Neural progenitor cell (in vitro differentiated cells): ENCODE data around the gene BTAF1. TPM values are rescaled to one million over a fixed set of nuclear protein-coding genes. Genes with fewer than 3 reads are reported as not detected.
"Not testable (repeated sequence)": the region's sequence is repeated elsewhere in the genome, so short reads cannot be mapped to it uniquely, and the experiment has no call there.

Source experiments
- DNase-seq: peaks from one replicate; pipeline ENCODE4 v3.0.0-alpha.2; 2016; ENCODE audit warnings: low spot score
- H2AFZ ChIP-seq: fragments of 200-600 bp; sonication (generic); replicated peaks from 2 replicates; pipeline ENCODE4 v1.6.1; 2016; ENCODE audit warnings: antibody characterized with exemption
- H3F3A ChIP-seq: fragments of 200-600 bp; sonication (generic); 2 replicates; pipeline ENCODE4 v1.6.1; 2016; ENCODE audit warnings: antibody characterized with exemption, low read depth
- H3K27ac ChIP-seq: fragments of 200-600 bp; sonication (generic); 2 replicates; pipeline ENCODE4 v1.5.1; 2016; ENCODE audit warnings: mild to moderate bottlenecking
- H3K27me3 ChIP-seq: fragments of 200-600 bp; sonication (generic); 2 replicates; pipeline ENCODE4 v1.6.1; 2016; ENCODE audit warnings: mild to moderate bottlenecking, moderate library complexity
- H3K36me3 ChIP-seq: fragments of 200-600 bp; sonication (generic); 2 replicates; pipeline ENCODE4 v1.5.1; 2016
- H3K4me1 ChIP-seq: fragments of 200-600 bp; sonication (generic); 2 replicates; pipeline ENCODE4 v1.6.1; 2016; ENCODE audit warnings: mixed run types
- H3K4me2 ChIP-seq: fragments of 200-600 bp; sonication (generic); 2 replicates; pipeline ENCODE4 v1.6.1; 2016
- H3K4me3 ChIP-seq: fragments of 200-600 bp; sonication (generic); 2 replicates; pipeline ENCODE4 v1.5.1; 2016
- H3K79me2 ChIP-seq: fragments of 200-600 bp; sonication (generic); 2 replicates; pipeline ENCODE4 v1.6.1; 2016; ENCODE audit warnings: low read depth
- H3K9ac ChIP-seq: fragments of 200-600 bp; sonication (generic); 2 replicates; pipeline ENCODE4 v1.6.1; 2016
- H3K9me3 ChIP-seq: fragments of 200-600 bp; sonication (generic); 2 replicates; pipeline ENCODE4 v1.5.1; 2016; ENCODE audit warnings: low read depth
- H4K20me1 ChIP-seq: fragments of 200-600 bp; sonication (generic); 2 replicates; pipeline ENCODE4 v1.6.1; 2016; ENCODE audit warnings: low read depth
- H3K27ac Mint-ChIP-seq: 3 replicates; pipeline ENCODE4 v1.8.0; 2021; ENCODE audit warnings: mixed read lengths
- H3K27me3 Mint-ChIP-seq: 2 replicates; pipeline ENCODE4 v1.8.0; 2022; ENCODE audit warnings: low read depth, mild to moderate bottlenecking, inconsistent platforms, moderate library complexity, mixed read lengths; ENCODE audit not compliant: insufficient read depth
- H3K36me3 Mint-ChIP-seq: 3 replicates; pipeline ENCODE4 v1.8.0; 2021; ENCODE audit warnings: mixed read lengths
- H3K4me1 Mint-ChIP-seq: 3 replicates; pipeline ENCODE4 v1.8.0; 2021; ENCODE audit warnings: mixed read lengths
- H3K4me3 Mint-ChIP-seq: 3 replicates; pipeline ENCODE4 v1.8.0; 2021; ENCODE audit warnings: mild to moderate bottlenecking, moderate library complexity, mixed read lengths
- H3K9me3 Mint-ChIP-seq: 3 replicates; pipeline ENCODE4 v1.8.0; 2020; ENCODE audit warnings: mixed read lengths
- EZH2 ChIP-seq: fragments of 200-600 bp; sonication (generic); IDR thresholded peaks from 2 replicates; pipeline ENCODE4 v1.6.1; 2017; ENCODE audit warnings: antibody characterized with exemption, mild to moderate bottlenecking, moderate library complexity
- EZH2phosphoT487 ChIP-seq: fragments of 200-600 bp; sonication (generic); IDR thresholded peaks from 2 replicates; pipeline ENCODE4 v1.6.1; 2017; ENCODE audit warnings: antibody characterized with exemption
- total RNA-seq: library from RNA; depleted of rRNA; stranded (reverse); fragments of >200 nt; gene quantifications from 2 replicates; pipeline ENCODE4 v1.2.3, GENCODE V29; 2015; ENCODE audit warnings: low replicate concordance
- TF ChIP-seq, protein P1 (sequence below): fragments of 200-600 bp; sonication (generic); IDR thresholded peaks from 2 replicates; pipeline ENCODE4 v1.5.1; 2017; ENCODE audit warnings: antibody characterized with exemption, mild to moderate bottlenecking

BTAF1 gene
- total RNA-seq, 1 donor from 2014 or later, result 127 TPM

- no peak overlapping the region for H3K4me2 ChIP-seq
- peaks cover 1% of the 10 kb centered on the region for H3K4me1 ChIP-seq
- Mint-ChIP-seq H3K36me3 (peaks cover 39% of the 10 kb centered on the region), H3K4me3 (no peak overlapping the region), H3K27me3 (no peaks in the 10 kb centered on the region), H3K9me3 (no peaks in the 10 kb centered on the region), H3K4me1 (no peaks in the 10 kb centered on the region), H3K27ac (no peak overlapping the region)
- H3K27ac ChIP-seq, result no peak overlapping the region
- H2AFZ ChIP-seq, result no peak overlapping the region
- H3K79me2 ChIP-seq, result no peaks in the 10 kb centered on the region
- no peaks in the 10 kb centered on the region for H3K27me3 ChIP-seq
- peaks cover 4% of the 10 kb centered on the region for H3F3A ChIP-seq
- H3K9ac ChIP-seq, result no peak overlapping the region
- DNase-seq, result no peak
- H3K36me3 ChIP-seq, result peaks cover 47% of the 10 kb centered on the region
- no peak for TF ChIP-seq EZH2
- no peak for TF ChIP-seq EZH2phosphoT487
- TF ChIP-seq, protein P1, sequence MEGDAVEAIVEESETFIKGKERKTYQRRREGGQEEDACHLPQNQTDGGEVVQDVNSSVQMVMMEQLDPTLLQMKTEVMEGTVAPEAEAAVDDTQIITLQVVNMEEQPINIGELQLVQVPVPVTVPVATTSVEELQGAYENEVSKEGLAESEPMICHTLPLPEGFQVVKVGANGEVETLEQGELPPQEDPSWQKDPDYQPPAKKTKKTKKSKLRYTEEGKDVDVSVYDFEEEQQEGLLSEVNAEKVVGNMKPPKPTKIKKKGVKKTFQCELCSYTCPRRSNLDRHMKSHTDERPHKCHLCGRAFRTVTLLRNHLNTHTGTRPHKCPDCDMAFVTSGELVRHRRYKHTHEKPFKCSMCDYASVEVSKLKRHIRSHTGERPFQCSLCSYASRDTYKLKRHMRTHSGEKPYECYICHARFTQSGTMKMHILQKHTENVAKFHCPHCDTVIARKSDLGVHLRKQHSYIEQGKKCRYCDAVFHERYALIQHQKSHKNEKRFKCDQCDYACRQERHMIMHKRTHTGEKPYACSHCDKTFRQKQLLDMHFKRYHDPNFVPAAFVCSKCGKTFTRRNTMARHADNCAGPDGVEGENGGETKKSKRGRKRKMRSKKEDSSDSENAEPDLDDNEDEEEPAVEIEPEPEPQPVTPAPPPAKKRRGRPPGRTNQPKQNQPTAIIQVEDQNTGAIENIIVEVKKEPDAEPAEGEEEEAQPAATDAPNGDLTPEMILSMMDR, result no peak
- H3K4me3 ChIP-seq, result no peak overlapping the region
- no peaks in the 10 kb centered on the region for H4K20me1 ChIP-seq
- no peaks in the 10 kb centered on the region for H3K9me3 ChIP-seq
Measured at GRCh38 chr10:92027141-92027540, 103.6 kb downstream of the BTAF1 start.

GRCh38 chr10:92031580-92031979 lies 108.0 kb downstream of the BTAF1 start:
- peaks cover 8% of the 10 kb centered on the region for H3K4me1 ChIP-seq
- Mint-ChIP-seq H3K27ac (no peak overlapping the region), H3K4me3 (no peak overlapping the region), H3K27me3 (no peaks in the 10 kb centered on the region), H3K36me3 (peaks cover 52% of the 10 kb centered on the region), H3K9me3 (no peaks in the 10 kb centered on the region), H3K4me1 (no peaks in the 10 kb centered on the region)
- TF ChIP-seq EZH2 (no peak), EZH2phosphoT487 (no peak)
- TF ChIP-seq, protein P1, result no peak
- no peak overlapping the region for H2AFZ ChIP-seq
- H3K27ac ChIP-seq, result no peak overlapping the region
- no peak for DNase-seq
- no peaks in the 10 kb centered on the region for H3K79me2 ChIP-seq
- H3K4me3 ChIP-seq, result no peak overlapping the region
- no peak overlapping the region for H3K4me2 ChIP-seq
- H3K9ac ChIP-seq, result no peak overlapping the region
- no peaks in the 10 kb centered on the region for H3K9me3 ChIP-seq
- peaks cover 33% of the 10 kb centered on the region for H3K36me3 ChIP-seq
- H4K20me1 ChIP-seq, result peaks cover 3% of the 10 kb centered on the region
- no peaks in the 10 kb centered on the region for H3K27me3 ChIP-seq
- H3F3A ChIP-seq, result peaks cover 11% of the 10 kb centered on the region

GRCh38 chr10:92033070-92033469 lies 109.5 kb downstream of the BTAF1 start:
- not testable (repeated sequence) for H3K9me3 Mint-ChIP-seq, H3K4me3 Mint-ChIP-seq, H3K4me2 ChIP-seq

DNA sequence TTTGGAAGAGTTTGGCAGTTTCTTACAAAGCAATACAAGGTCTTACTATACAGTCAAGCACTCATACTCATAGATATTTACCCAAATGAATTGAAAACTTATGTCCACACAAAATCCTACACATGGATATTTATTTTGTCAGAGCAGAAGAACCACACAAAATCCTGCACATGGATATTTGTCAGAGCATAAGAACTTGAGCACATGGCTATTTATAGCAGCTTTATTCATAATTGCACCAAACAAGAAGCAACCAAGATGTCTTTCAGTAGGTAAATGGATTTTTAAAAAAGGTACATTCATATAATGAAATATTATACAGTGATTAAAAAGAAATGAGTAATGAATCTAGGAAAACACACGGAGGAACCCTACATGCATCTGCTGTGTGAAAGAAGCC lies 115.4 kb downstream of the BTAF1 start:
- H2AFZ ChIP-seq, result no peak overlapping the region
- TF ChIP-seq EZH2phosphoT487 (no peak), EZH2 (no peak)
- TF ChIP-seq, protein P1, result no peak
- no peak overlapping the region for H3K27ac ChIP-seq
- no peaks in the 10 kb centered on the region for H3K27me3 ChIP-seq
- Mint-ChIP-seq H3K27me3 (no peaks in the 10 kb centered on the region), H3K9me3 (no peaks in the 10 kb centered on the region), H3K4me3 (no peak overlapping the region), H3K36me3 (peaks cover 29% of the 10 kb centered on the region), H3K27ac (no peak overlapping the region), H3K4me1 (peaks cover 3% of the 10 kb centered on the region)
- no peaks in the 10 kb centered on the region for H3K36me3 ChIP-seq
- no peaks in the 10 kb centered on the region for H3K79me2 ChIP-seq
- peaks cover 6% of the 10 kb centered on the region for H3K4me1 ChIP-seq
- H3K4me3 ChIP-seq, result no peak overlapping the region
- no peaks in the 10 kb centered on the region for H3K9me3 ChIP-seq
- peaks cover 7% of the 10 kb centered on the region for H3F3A ChIP-seq
- H4K20me1 ChIP-seq, result peaks cover 3% of the 10 kb centered on the region
- DNase-seq, result no peak
- H3K9ac ChIP-seq, result no peak overlapping the region
- H3K4me2 ChIP-seq, result no peak overlapping the region

More at GRCh38 chr10:92033070-92033469, 109.5 kb downstream of the BTAF1 start:
- not testable (repeated sequence) for H3K27me3 Mint-ChIP-seq, H3K9ac ChIP-seq, H4K20me1 ChIP-seq, H3K4me1 Mint-ChIP-seq, H3K9me3 ChIP-seq, DNase-seq, H3K79me2 ChIP-seq, H3K4me3 ChIP-seq, H3K4me1 ChIP-seq, H2AFZ ChIP-seq, H3K27me3 ChIP-seq, H3K27ac Mint-ChIP-seq, H3K27ac ChIP-seq
- H3K36me3 Mint-ChIP-seq, result peaks cover 51% of the 10 kb centered on the region
- H3K36me3 ChIP-seq, result peaks cover 23% of the 10 kb centered on the region
- H3F3A ChIP-seq, result peaks cover 12% of the 10 kb centered on the region
